Left forelimb (tissue), 1 donor: ENCODE data around the gene CACNG4.
"Not testable (repeated sequence)": the region's sequence is repeated elsewhere in the genome, so short reads cannot be mapped to it uniquely, and the experiment has no call there.

Experiments
- DNase-seq: peaks from one replicate; pipeline ENCODE4 v3.0.0-alpha.2; 2018; ENCODE audit warnings: low spot score

CACNG4 gene

GRCh38 chr17:67018471-67019434, 54.2 kb downstream of the CACNG4 start:
- DNase-seq: no peak

GRCh38 chr17:67019809-67020208, 55.3 kb downstream of the CACNG4 start:
- DNase-seq: no peak

- no peak for DNase-seq
Measured at GRCh38 chr17:67020293-67020766, 55.8 kb downstream of the CACNG4 start.

GRCh38 chr17:67021196-67021595, 56.7 kb downstream of the CACNG4 start:
- DNase-seq: no peak

GRCh38 chr17:67021743-67022450, 57.4 kb downstream of the CACNG4 start:
- DNase-seq: no peak

GRCh38 chr17:67022451-67022810, 57.9 kb downstream of the CACNG4 start:
- DNase-seq: no peak

- no peak for DNase-seq
Measured at GRCh38 chr17:67024736-67025135, 60.2 kb downstream of the CACNG4 start.

GRCh38 chr17:67025216-67025792, 60.8 kb downstream of the CACNG4 start:
- DNase-seq: no peak

- DNase-seq: no peak
Measured at GRCh38 chr17:67026341-67026740, 61.8 kb downstream of the CACNG4 start.

GRCh38 chr17:67027031-67027628, 62.6 kb downstream of the CACNG4 start:
- no peak for DNase-seq

GRCh38 chr17:67030641-67031040, 66.1 kb downstream of the CACNG4 start:
- no peak for DNase-seq

GRCh38 chr17:67032382-67032781, 67.9 kb downstream of the CACNG4 start:
- DNase-seq: no peak

GRCh38 chr17:67032985-67033384, 68.5 kb downstream of the CACNG4 start:
- no peak for DNase-seq

- no peak for DNase-seq
Measured at GRCh38 chr17:67033613-67034012, 69.1 kb downstream of the CACNG4 start.

- no peak for DNase-seq
Measured at GRCh38 chr17:67035131-67036083, 70.9 kb downstream of the CACNG4 start.

GRCh38 chr17:67038861-67039365, 74.4 kb downstream of the CACNG4 start:
- DNase-seq: no peak

- no peak for DNase-seq
Measured at GRCh38 chr17:67040652-67041051, 76.1 kb downstream of the CACNG4 start.

- not testable (repeated sequence) for DNase-seq
Measured at GRCh38 chr17:67041119-67041518, 76.6 kb downstream of the CACNG4 start.

- no peak for DNase-seq
Measured at GRCh38 chr17:67041531-67041930, 77.0 kb downstream of the CACNG4 start.

GRCh38 chr17:67041941-67042899, 77.7 kb downstream of the CACNG4 start:
- no peak for DNase-seq
